ENCODE measurements around the gene IL11. TPM values are rescaled to one million over a fixed set of nuclear protein-coding genes. Genes with fewer than 3 reads are reported as not detected.

Gene IL11
- total and polyA plus RNA-seq, 2 donors (not counting 3 experiments of a cell fraction or from before 2014, with no cell fraction given) = not detected

GRCh38 chr19:55352549-55353145, 17.6 kb downstream of the IL11 start:
- H3K9ac ChIP-seq (replicated peaks; ENCODE audit: extremely low read depth, insufficient read depth, low read length) = no peak overlapping the region
- H2AFZ ChIP-seq (ENCODE audit: low read depth, low read length) = no peak overlapping the region
- peaks cover 4% of the 10 kb centered on the region for H3K4me1 ChIP-seq (ENCODE audit: control insufficient read depth, extremely low read depth, insufficient read depth, low read length)
- no peaks in the 10 kb centered on the region for H3K36me3 ChIP-seq (ENCODE audit: control insufficient read depth in 2 of 2, extremely low read depth in 1 of 2, insufficient read depth in 2 of 2, low read length in 2 of 2)
- intact Hi-C loops (cut with micrococcal nuclease) (loop anchor here (1.0 kb wide), 1 partner anchor 13 kb away; the partner anchor contains the start of gene KMT5C), dilution Hi-C loops (cut with MboI; ENCODE audit: extremely low pct_ligation_motif_present, low sequenced_read_pairs) (no loop called here)
- H4K20me1 ChIP-seq (replicated peaks; ENCODE audit: control insufficient read depth, extremely low read depth, insufficient read depth, low read length) = no peaks in the 10 kb centered on the region
- DNase-seq (ENCODE audit: low read depth, low spot score) (no peak), FAIRE-seq (no peak)
- H3K79me2 ChIP-seq (ENCODE audit: control insufficient read depth, insufficient read depth, low read length) = no peaks in the 10 kb centered on the region
- no peak overlapping the region for H3K4me3 ChIP-seq (replicated peaks in 1 of 3; ENCODE audit: insufficient read depth in 1 of 3, low read depth in 1 of 3, low read length in 3 of 3)
- POLR2A ChIA-PET = no interaction called here
- H3K27ac ChIP-seq (ENCODE audit: insufficient read depth, low read depth, low read length) = no peak overlapping the region
- CTCF ChIA-PET = interaction anchor here (0.8 to 1.0 kb wide), 2 partner anchors 13 to 66 kb away, joined by 3 read pairs; partner anchors contain the start of gene KMT5C
- H3K9me3 ChIP-seq (replicated peaks; ENCODE audit: control insufficient read depth, insufficient read depth, low read length) = no peaks in the 10 kb centered on the region
- H3K9me1 ChIP-seq (replicated peaks; ENCODE audit: control insufficient read depth, extremely low read depth, insufficient read depth, low read length) = no peaks in the 10 kb centered on the region
- no peak overlapping the region for H3K4me2 ChIP-seq (ENCODE audit: insufficient read depth, low read length)
- peaks cover 26 to 31% of the 10 kb centered on the region in 2 experiments for H3K27me3 ChIP-seq (ENCODE audit: control insufficient read depth in 2 of 2, insufficient read depth in 2 of 2, low read length in 2 of 2)
- TF ChIP-seq, protein P1, sequence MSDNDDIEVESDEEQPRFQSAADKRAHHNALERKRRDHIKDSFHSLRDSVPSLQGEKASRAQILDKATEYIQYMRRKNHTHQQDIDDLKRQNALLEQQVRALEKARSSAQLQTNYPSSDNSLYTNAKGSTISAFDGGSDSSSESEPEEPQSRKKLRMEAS (IDR thresholded peaks at IDR 0.05; ENCODE audit: insufficient read depth, insufficient read length) = no peak
- TF ChIP-seq FOS (IDR thresholded peaks at IDR 0.05; ENCODE audit: borderline replicate concordance, insufficient read depth, low read length) = no peak
- no peak for TF ChIP-seq GATA2 (IDR thresholded peaks at IDR 0.05; ENCODE audit: insufficient read depth, insufficient read length, low read depth, low read length)
- TF ChIP-seq JUN (IDR thresholded peaks at IDR 0.05; ENCODE audit: borderline replicate concordance, insufficient read depth, insufficient read length, low read depth) = no peak
- no peak for TF ChIP-seq POLR2AphosphoS5 (IDR thresholded peaks at IDR 0.05; ENCODE audit: insufficient read depth, low read depth, low read length)
- TF ChIP-seq EZH2 (IDR thresholded peaks at IDR 0.05; ENCODE audit: borderline replicate concordance, low read depth, low read length, severe bottlenecking) = no peak
- TF ChIP-seq, protein P2, sequence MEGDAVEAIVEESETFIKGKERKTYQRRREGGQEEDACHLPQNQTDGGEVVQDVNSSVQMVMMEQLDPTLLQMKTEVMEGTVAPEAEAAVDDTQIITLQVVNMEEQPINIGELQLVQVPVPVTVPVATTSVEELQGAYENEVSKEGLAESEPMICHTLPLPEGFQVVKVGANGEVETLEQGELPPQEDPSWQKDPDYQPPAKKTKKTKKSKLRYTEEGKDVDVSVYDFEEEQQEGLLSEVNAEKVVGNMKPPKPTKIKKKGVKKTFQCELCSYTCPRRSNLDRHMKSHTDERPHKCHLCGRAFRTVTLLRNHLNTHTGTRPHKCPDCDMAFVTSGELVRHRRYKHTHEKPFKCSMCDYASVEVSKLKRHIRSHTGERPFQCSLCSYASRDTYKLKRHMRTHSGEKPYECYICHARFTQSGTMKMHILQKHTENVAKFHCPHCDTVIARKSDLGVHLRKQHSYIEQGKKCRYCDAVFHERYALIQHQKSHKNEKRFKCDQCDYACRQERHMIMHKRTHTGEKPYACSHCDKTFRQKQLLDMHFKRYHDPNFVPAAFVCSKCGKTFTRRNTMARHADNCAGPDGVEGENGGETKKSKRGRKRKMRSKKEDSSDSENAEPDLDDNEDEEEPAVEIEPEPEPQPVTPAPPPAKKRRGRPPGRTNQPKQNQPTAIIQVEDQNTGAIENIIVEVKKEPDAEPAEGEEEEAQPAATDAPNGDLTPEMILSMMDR (IDR thresholded peaks at IDR 0.05; ENCODE audit: extremely low read depth in 1 of 2, insufficient read depth in 1 of 2, low read depth in 1 of 2, low read length in 2 of 2) = no peak
- no peak for TF ChIP-seq MYC (IDR thresholded peaks at IDR 0.05; ENCODE audit: low read depth, low read length)
- no peak for TF ChIP-seq POLR2A (IDR thresholded peaks at IDR 0.05; ENCODE audit: low read depth, low read length)
- no TSS peak for BruUV-seq (replicated peaks)
